SKM-1 (cell line): ENCODE data around the gene TMEM236.

Experiments
- DNase-seq: peaks from one replicate; lab custom pipeline; 2025; ENCODE audit not compliant: unreplicated experiment; lab: John Stamatoyannopoulos, UW

TMEM236 gene

GRCh38 chr10:17740668-17741067 is 11.3 kb upstream of the TMEM236 start:
- no peak for DNase-seq

GRCh38 chr10:17742918-17743317 is 9.1 kb upstream of the TMEM236 start:
- no peak for DNase-seq

- no peak for DNase-seq
Measured at GRCh38 chr10:17743437-17743836, 8.6 kb upstream of the TMEM236 start.

- no peak for DNase-seq
Measured at GRCh38 chr10:17744341-17744861, 7.6 kb upstream of the TMEM236 start.

GRCh38 chr10:17747883-17748550 is 4.0 kb upstream of the TMEM236 start:
- no peak for DNase-seq

- no peak for DNase-seq
Measured at GRCh38 chr10:17749890-17750289, 2.1 kb upstream of the TMEM236 start.

- no peak for DNase-seq
Measured at GRCh38 chr10:17756557-17757217, 4.7 kb downstream of the TMEM236 start.

- DNase-seq: no peak
Measured at GRCh38 chr10:17758200-17758599, 6.2 kb downstream of the TMEM236 start.

GRCh38 chr10:17758896-17759295 is 6.9 kb downstream of the TMEM236 start:
- DNase-seq: no peak

GRCh38 chr10:17764142-17764541 is 12.1 kb downstream of the TMEM236 start:
- no peak for DNase-seq

GRCh38 chr10:17765602-17766001 is 13.6 kb downstream of the TMEM236 start:
- no peak for DNase-seq

- no peak for DNase-seq
Measured at GRCh38 chr10:17766731-17767130, 14.7 kb downstream of the TMEM236 start.

- no peak for DNase-seq
Measured at GRCh38 chr10:17768496-17768895, 16.5 kb downstream of the TMEM236 start.

- no peak for DNase-seq
Measured at GRCh38 chr10:17768957-17769356, 17.0 kb downstream of the TMEM236 start.

GRCh38 chr10:17771017-17771416 is 19.0 kb downstream of the TMEM236 start:
- DNase-seq: peak; percentile 15

GRCh38 chr10:17779784-17780183 is 27.8 kb downstream of the TMEM236 start:
- no peak for DNase-seq

GRCh38 chr10:17780727-17781126 is 28.7 kb downstream of the TMEM236 start:
- DNase-seq: no peak

GRCh38 chr10:17781856-17782255 is 29.9 kb downstream of the TMEM236 start:
- no peak for DNase-seq

GRCh38 chr10:17782921-17783665 is 31.1 kb downstream of the TMEM236 start:
- DNase-seq: no peak

- DNase-seq: no peak
Measured at GRCh38 chr10:17783751-17784150, 31.8 kb downstream of the TMEM236 start.

GRCh38 chr10:17784688-17785087 is 32.7 kb downstream of the TMEM236 start:
- no peak for DNase-seq
